Activated CD4-positive, alpha-beta T cell treated with anti-CD3 and anti-CD28 coated beads, Interleukin-2, amount 10 ng/mL, durations not matched to agents 7 days and 5 days (primary cell): ENCODE data around the gene PAGR1. TPM values are rescaled to one million over a fixed set of nuclear protein-coding genes. Genes with fewer than 3 reads are reported as not detected.

Experiments
- CTCF ChIA-PET: fragments of 350-600 bp; sonication (Branson Sonifier 250); formaldehyde crosslinking; loops from one replicate; lab custom pipeline; 2021; ENCODE audit warnings: antibody characterized with exemption; lab: Charles Lee
- POLR2A ChIA-PET: fragments of 350-600 bp; sonication (Branson Sonifier 250); formaldehyde crosslinking; loops from one replicate; lab custom pipeline; 2021; ENCODE audit warnings: antibody characterized with exemption; lab: Charles Lee
- DNase-seq: peaks from one replicate; pipeline ENCODE4 v3.0.0-alpha.2; 2020
- H3K27ac Mint-ChIP-seq: one replicate; pipeline ENCODE4 v1.8.0; 2021; ENCODE audit warnings: mild to moderate bottlenecking, moderate library complexity, mixed read lengths
- H3K27me3 Mint-ChIP-seq: one replicate; pipeline ENCODE4 v1.8.0; 2021; ENCODE audit warnings: mixed read lengths
- H3K36me3 Mint-ChIP-seq: one replicate; pipeline ENCODE4 v1.8.0; 2021; ENCODE audit warnings: low read depth, mixed read lengths
- H3K4me1 Mint-ChIP-seq: one replicate; pipeline ENCODE4 v1.8.0; 2021; ENCODE audit warnings: mixed read lengths
- H3K4me3 Mint-ChIP-seq: one replicate; pipeline ENCODE4 v1.8.0; 2021; ENCODE audit warnings: mild to moderate bottlenecking, moderate library complexity, mixed read lengths
- H3K9me3 Mint-ChIP-seq: one replicate; pipeline ENCODE4 v1.8.0; 2021; ENCODE audit warnings: mixed read lengths
- total RNA-seq, 2 experiments: library from RNA; stranded (reverse); gene quantifications; one replicate each; pipeline ENCODE4 v1.2.3, GENCODE V29; 2021

The PAGR1 gene
- total RNA-seq, 2 experiments from 2014 or later, result 26.8 to 29.6 TPM

DNA sequence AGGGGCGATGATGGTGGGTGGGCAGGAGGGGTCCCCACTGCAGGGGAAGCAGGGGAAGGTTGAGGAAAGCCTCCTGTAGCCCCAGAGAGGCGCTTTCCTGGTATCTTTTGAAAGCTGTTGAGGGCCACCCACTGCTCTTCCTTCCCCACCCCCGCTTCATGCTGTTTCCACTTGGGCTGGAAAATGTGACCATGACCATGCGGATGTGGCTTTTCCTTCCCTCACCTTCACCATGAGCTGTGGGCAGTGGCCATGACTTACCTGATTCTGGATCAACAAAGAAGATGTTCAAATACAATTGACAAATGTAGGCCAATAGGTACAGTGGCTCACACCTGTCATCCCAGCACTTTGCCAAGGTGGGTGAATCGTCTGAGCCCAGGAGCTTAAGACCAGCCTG is 18.1 kb downstream of the PAGR1 start:
- Mint-ChIP-seq H3K4me3 (no peak overlapping the region), H3K27me3 (no peaks in the 10 kb centered on the region), H3K36me3 (peaks cover 50% of the 10 kb centered on the region), H3K27ac (no peak overlapping the region), H3K9me3 (no peaks in the 10 kb centered on the region), H3K4me1 (peaks cover 7% of the 10 kb centered on the region)
- ChIA-PET CTCF (interaction anchor here (0.6 to 1.1 kb wide), 3 partner anchors 18 to 139 kb away, joined by 3 to 4 read pairs (median 4); partner anchors contain the start of gene PAGR1), POLR2A (no interaction called here)
- no peak for DNase-seq

DNA sequence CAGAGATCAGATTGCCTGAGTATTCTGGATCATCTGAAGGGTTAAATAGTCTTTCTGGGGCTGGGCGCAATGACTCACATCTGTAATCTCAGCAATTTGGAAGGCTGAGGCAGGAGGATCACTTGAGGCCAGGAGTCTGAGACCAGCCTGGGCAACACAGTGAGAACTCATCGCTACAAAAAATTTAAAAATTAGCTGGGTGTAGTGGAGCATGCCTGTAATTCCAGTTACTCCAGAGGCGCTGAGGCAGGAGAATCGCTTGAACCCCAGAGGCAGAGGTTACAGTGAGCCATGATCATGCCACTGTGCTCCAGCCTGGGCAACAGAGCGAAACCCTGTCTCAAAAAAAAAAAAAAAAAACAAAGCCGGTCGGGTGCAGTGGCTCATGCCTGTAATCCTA is 20.0 kb downstream of the PAGR1 start:
- CTCF ChIA-PET, result interaction anchor here (3.3 kb wide), 1 partner anchor 12 kb away, joined by 11 read pairs; no protein-coding TSS in a partner anchor
- no peaks in the 10 kb centered on the region for H3K27me3 Mint-ChIP-seq
- POLR2A ChIA-PET, result no interaction called here
- no peak for DNase-seq
- no peak overlapping the region for H3K27ac Mint-ChIP-seq
- peaks cover 56% of the 10 kb centered on the region for H3K36me3 Mint-ChIP-seq
- no peaks in the 10 kb centered on the region for H3K9me3 Mint-ChIP-seq
- peaks cover 2% of the 10 kb centered on the region for H3K4me1 Mint-ChIP-seq
- H3K4me3 Mint-ChIP-seq, result no peak overlapping the region

DNA sequence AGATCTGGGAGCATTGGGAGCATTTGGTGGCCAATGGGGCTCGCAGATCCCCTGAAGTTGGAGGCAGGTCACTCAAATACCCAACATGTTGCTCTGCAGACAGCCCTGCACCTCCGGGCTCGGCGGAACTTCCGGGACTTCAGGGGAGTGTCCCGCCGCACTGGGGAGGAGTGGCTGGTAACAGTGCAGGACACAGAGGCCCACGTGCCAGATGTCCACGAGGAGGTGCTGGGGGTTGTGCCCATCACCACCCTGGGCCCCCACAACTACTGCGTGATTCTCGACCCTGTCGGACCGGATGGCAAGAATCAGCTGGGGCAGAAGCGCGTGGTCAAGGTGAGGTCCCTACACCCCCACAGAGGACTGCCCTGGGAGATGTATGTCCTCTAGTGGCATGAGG is 20.7 kb downstream of the PAGR1 start:
- H3K27ac Mint-ChIP-seq, result no peak overlapping the region
- H3K4me3 Mint-ChIP-seq, result no peak overlapping the region
- POLR2A ChIA-PET, result no interaction called here
- CTCF ChIA-PET, result interaction anchor here (3.3 kb wide), 1 partner anchor 12 kb away, joined by 11 read pairs; no protein-coding TSS in a partner anchor
- DNase-seq, result no peak
- no peaks in the 10 kb centered on the region for H3K9me3 Mint-ChIP-seq
- H3K4me1 Mint-ChIP-seq, result peaks cover 2% of the 10 kb centered on the region
- peaks cover 51% of the 10 kb centered on the region for H3K36me3 Mint-ChIP-seq
- H3K27me3 Mint-ChIP-seq, result no peaks in the 10 kb centered on the region

GRCh38 chr16:29837841-29838240 is 21.9 kb downstream of the PAGR1 start:
- POLR2A ChIA-PET, result interaction anchor here (1.1 kb wide), 1 partner anchor 11 kb away, joined by 4 read pairs; no protein-coding TSS in a partner anchor
- peaks cover 2% of the 10 kb centered on the region for H3K4me1 Mint-ChIP-seq
- no peak overlapping the region for H3K4me3 Mint-ChIP-seq
- no peaks in the 10 kb centered on the region for H3K27me3 Mint-ChIP-seq
- H3K36me3 Mint-ChIP-seq, result peaks cover 49% of the 10 kb centered on the region
- H3K27ac Mint-ChIP-seq, result peak overlapping the region; percentile 31
- CTCF ChIA-PET, result interaction anchor here (1.2 to 3.6 kb wide), 4 partner anchors 8 to 12 kb away, joined by 4 to 12 read pairs (median 10); no protein-coding TSS in a partner anchor
- H3K9me3 Mint-ChIP-seq, result no peaks in the 10 kb centered on the region
- DNase-seq, result no peak

DNA sequence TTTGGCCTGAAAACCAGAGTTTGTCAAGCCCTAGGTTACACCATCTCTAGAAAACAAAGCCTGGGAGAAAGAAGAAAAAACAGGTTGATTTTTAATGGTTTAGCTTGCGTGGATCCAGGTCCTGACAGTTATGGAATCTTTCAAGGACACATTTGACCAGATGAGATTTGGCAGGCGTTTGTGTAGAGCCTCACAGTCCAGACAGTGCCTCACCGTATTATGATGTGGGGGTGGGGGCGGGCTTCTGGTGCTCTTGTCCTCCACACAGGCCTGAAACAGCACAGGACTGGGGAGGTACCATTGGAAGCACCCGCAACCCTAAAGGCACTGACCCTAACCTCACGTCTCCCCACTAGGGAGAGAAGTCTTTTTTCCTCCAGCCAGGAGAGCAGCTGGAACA is 23.9 kb downstream of the PAGR1 start:
- DNase-seq, result no peak
- Mint-ChIP-seq H3K27me3 (no peaks in the 10 kb centered on the region), H3K4me1 (peaks cover 7% of the 10 kb centered on the region), H3K27ac (no peak overlapping the region), H3K4me3 (no peak overlapping the region), H3K36me3 (peaks cover 52% of the 10 kb centered on the region), H3K9me3 (no peaks in the 10 kb centered on the region)
- CTCF ChIA-PET, result interaction anchor here (0.5 to 3.6 kb wide), 3 partner anchors 9 to 198 kb away, joined by 3 to 12 read pairs (median 4); no protein-coding TSS in a partner anchor
- POLR2A ChIA-PET, result interaction anchor here (0.6 kb wide), 1 partner anchor 162 kb away, joined by 3 read pairs; no protein-coding TSS in a partner anchor

- Mint-ChIP-seq H3K4me1 (peaks cover 7% of the 10 kb centered on the region), H3K4me3 (no peak overlapping the region), H3K27me3 (no peaks in the 10 kb centered on the region), H3K36me3 (peaks cover 55% of the 10 kb centered on the region), H3K27ac (no peak overlapping the region), H3K9me3 (no peaks in the 10 kb centered on the region)
- POLR2A ChIA-PET, result interaction anchor here (0.6 kb wide), 1 partner anchor 163 kb away, joined by 3 read pairs; no protein-coding TSS in a partner anchor
- DNase-seq, result no peak
- CTCF ChIA-PET, result interaction anchor here (0.6 to 3.6 kb wide), 2 partner anchors 8 to 198 kb away, joined by 3 to 12 read pairs; no protein-coding TSS in a partner anchor
These were observed 24.3 kb downstream of the PAGR1 start for GRCh38 chr16:29840240-29840639.

GRCh38 chr16:29841631-29842030 is 25.7 kb downstream of the PAGR1 start:
- Mint-ChIP-seq H3K36me3 (peaks cover 51% of the 10 kb centered on the region), H3K9me3 (no peaks in the 10 kb centered on the region), H3K27ac (no peak overlapping the region), H3K27me3 (no peaks in the 10 kb centered on the region), H3K4me3 (no peak overlapping the region), H3K4me1 (peaks cover 5% of the 10 kb centered on the region)
- ChIA-PET CTCF (interaction anchor here (3.6 kb wide), 1 partner anchor 7 kb away, joined by 12 read pairs; no protein-coding TSS in a partner anchor), POLR2A (no interaction called here)
- no peak for DNase-seq

GRCh38 chr16:29842732-29843346 is 26.9 kb downstream of the PAGR1 start:
- ChIA-PET CTCF (interaction anchor here (0.5 to 0.9 kb wide), 4 partner anchors 8 to 110 kb away, joined by 3 to 5 read pairs (median 4); no protein-coding TSS in a partner anchor), POLR2A (no interaction called here)
- no peaks in the 10 kb centered on the region for H3K9me3 Mint-ChIP-seq
- no peak overlapping the region for H3K4me3 Mint-ChIP-seq
- H3K27ac Mint-ChIP-seq, result no peak overlapping the region
- H3K4me1 Mint-ChIP-seq, result peaks cover 8% of the 10 kb centered on the region
- no peak for DNase-seq
- peaks cover 45% of the 10 kb centered on the region for H3K36me3 Mint-ChIP-seq
- H3K27me3 Mint-ChIP-seq, result no peaks in the 10 kb centered on the region

GRCh38 chr16:29843931-29844330 is 28.0 kb downstream of the PAGR1 start:
- H3K27me3 Mint-ChIP-seq, result no peaks in the 10 kb centered on the region
- no peak overlapping the region for H3K27ac Mint-ChIP-seq
- H3K9me3 Mint-ChIP-seq, result no peaks in the 10 kb centered on the region
- H3K4me1 Mint-ChIP-seq, result peaks cover 16% of the 10 kb centered on the region
- ChIA-PET CTCF (interaction anchor here (0.6 kb wide), 1 partner anchor 76 kb away, joined by 3 read pairs; no protein-coding TSS in a partner anchor), POLR2A (no interaction called here)
- no peak for DNase-seq
- no peak overlapping the region for H3K4me3 Mint-ChIP-seq
- H3K36me3 Mint-ChIP-seq, result peaks cover 53% of the 10 kb centered on the region

DNA sequence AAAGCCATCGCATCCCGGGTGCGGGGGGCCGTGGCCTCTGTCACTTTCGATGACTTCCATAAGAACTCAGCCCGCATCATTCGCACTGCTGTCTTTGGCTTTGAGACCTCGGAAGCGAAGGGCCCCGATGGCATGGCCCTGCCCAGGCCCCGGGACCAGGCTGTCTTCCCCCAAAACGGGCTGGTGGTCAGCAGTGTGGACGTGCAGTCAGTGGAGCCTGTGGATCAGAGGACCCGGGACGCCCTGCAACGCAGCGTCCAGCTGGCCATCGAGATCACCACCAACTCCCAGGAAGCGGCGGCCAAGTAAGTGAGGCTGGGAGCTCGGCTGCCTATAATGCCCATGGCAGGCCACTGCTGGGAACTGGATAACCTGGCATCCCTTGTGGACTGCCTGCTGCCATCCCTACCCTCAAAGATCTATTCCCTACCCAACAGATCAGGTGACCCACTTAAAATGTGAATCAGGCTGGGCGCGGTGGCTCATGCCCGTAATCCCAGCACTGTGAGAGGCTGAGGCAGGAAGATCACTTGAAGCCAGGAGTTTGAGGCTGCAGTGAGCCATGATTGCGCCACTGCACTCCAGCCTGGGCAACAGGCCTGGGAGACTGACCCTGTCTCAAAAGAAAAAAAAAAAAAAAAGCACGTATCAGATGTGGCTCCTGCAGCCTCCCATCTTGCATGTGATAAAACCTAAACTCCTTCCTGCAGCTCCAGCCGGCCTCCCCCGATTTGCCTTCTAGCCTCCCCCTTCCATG is 28.8 kb downstream of the PAGR1 start:
- Mint-ChIP-seq H3K4me3 (no peak overlapping the region), H3K27ac (no peak overlapping the region), H3K27me3 (no peaks in the 10 kb centered on the region), H3K9me3 (no peaks in the 10 kb centered on the region), H3K4me1 (peaks cover 16% of the 10 kb centered on the region), H3K36me3 (peaks cover 53% of the 10 kb centered on the region)
- ChIA-PET CTCF (interaction anchor here (0.6 to 1.3 kb wide), 2 partner anchors 28 to 72 kb away, joined by 3 to 4 read pairs; no protein-coding TSS in a partner anchor), POLR2A (no interaction called here)
- no peak for DNase-seq

DNA sequence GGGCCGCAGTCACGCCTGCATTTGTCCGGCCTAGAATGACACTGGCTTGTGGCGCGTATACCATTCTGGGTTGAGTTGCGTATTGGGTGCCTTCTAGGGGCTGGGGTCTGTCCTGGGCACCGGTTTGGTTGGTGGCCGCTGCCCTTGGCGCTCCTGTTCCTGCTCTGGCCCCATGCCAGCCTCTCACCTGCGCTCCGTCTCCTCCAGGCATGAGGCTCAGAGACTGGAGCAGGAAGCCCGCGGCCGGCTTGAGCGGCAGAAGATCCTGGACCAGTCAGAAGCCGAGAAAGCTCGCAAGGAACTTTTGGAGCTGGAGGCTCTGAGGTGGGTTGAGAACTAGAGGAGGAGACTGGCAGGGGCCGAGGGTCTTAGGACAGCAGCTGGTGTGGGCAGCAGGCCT is 29.7 kb downstream of the PAGR1 start:
- H3K9me3 Mint-ChIP-seq, result no peaks in the 10 kb centered on the region
- H3K27me3 Mint-ChIP-seq, result no peaks in the 10 kb centered on the region
- no peak overlapping the region for H3K4me3 Mint-ChIP-seq
- H3K4me1 Mint-ChIP-seq, result peaks cover 16% of the 10 kb centered on the region
- ChIA-PET POLR2A (no interaction called here), CTCF (interaction anchor here (0.6 to 1.3 kb wide), 4 partner anchors 29 to 155 kb away, joined by 3 to 4 read pairs (median 3); no protein-coding TSS in a partner anchor)
- peaks cover 52% of the 10 kb centered on the region for H3K36me3 Mint-ChIP-seq
- no peak overlapping the region for H3K27ac Mint-ChIP-seq
- no peak for DNase-seq
